GM23338 (cell line): ENCODE data around the gene FAM53B. TPM values are rescaled to one million over a fixed set of nuclear protein-coding genes. Genes with fewer than 3 reads are reported as not detected.
A peak's percentile ranks its signal among the peaks of the same experiment; 100 is the strongest.

Experiments
- ATAC-seq: fragments of 200-7000 bp; cut with Tn5 transposase; 3 replicates; pipeline ENCODE4 v1.9.1; 2020
- DNase-seq: peaks from one replicate; pipeline ENCODE4 v3.0.0-alpha.2; 2015; ENCODE audit warnings: low spot score
- H2AFZ ChIP-seq: fragments of 200-600 bp; sonication (generic); 2 replicates; pipeline ENCODE4 v1.8.0; 2016; ENCODE audit warnings: antibody characterized with exemption, mild to moderate bottlenecking, moderate library complexity
- H3F3A ChIP-seq: fragments of 200-600 bp; sonication (generic); replicated peaks from 2 replicates; pipeline ENCODE4 v1.8.0; 2017; ENCODE audit warnings: antibody characterized with exemption, mixed run types, low read depth
- H3K27ac ChIP-seq: fragments of 200-600 bp; sonication (generic); 2 replicates; pipeline ENCODE4 v1.6.1; 2016; ENCODE audit warnings: low read depth
- H3K27me3 ChIP-seq: fragments of 200-600 bp; sonication (generic); 2 replicates; pipeline ENCODE4 v1.8.0; 2016; ENCODE audit warnings: mild to moderate bottlenecking, mixed run types, moderate library complexity; ENCODE audit not compliant: insufficient read depth
- H3K36me3 ChIP-seq: fragments of 200-600 bp; sonication (generic); 2 replicates; pipeline ENCODE4 v1.8.0; 2016; ENCODE audit warnings: mild to moderate bottlenecking; ENCODE audit not compliant: insufficient read depth
- H3K4me1 ChIP-seq: fragments of 200-600 bp; sonication (generic); 2 replicates; pipeline ENCODE4 v1.8.0; 2016; ENCODE audit warnings: mild to moderate bottlenecking, moderate library complexity; ENCODE audit not compliant: insufficient read depth
- H3K4me2 ChIP-seq: fragments of 200-600 bp; sonication (generic); 2 replicates; pipeline ENCODE4 v1.7.1; 2017; ENCODE audit warnings: mixed run types
- H3K4me3 ChIP-seq: fragments of 200-600 bp; sonication (generic); 2 replicates; pipeline ENCODE4 v1.6.1; 2016; ENCODE audit warnings: mixed run types
- H3K79me2 ChIP-seq: fragments of 200-600 bp; sonication (generic); replicated peaks from 2 replicates; pipeline ENCODE4 v1.8.0; 2017; ENCODE audit warnings: mild to moderate bottlenecking; ENCODE audit not compliant: insufficient read depth
- H3K9me2 ChIP-seq: fragments of 200-600 bp; sonication (generic); 2 replicates; pipeline ENCODE4 v1.8.0; 2017; ENCODE audit not compliant: insufficient read depth
- H4K20me1 ChIP-seq: fragments of 200-600 bp; sonication (generic); replicated peaks from 2 replicates; pipeline ENCODE4 v1.8.0; 2017; ENCODE audit warnings: mild to moderate bottlenecking; ENCODE audit not compliant: insufficient read depth
- H3K27ac Mint-ChIP-seq: 2 replicates; pipeline ENCODE4 v1.8.0; 2020; ENCODE audit warnings: inconsistent platforms, mild to moderate bottlenecking, moderate library complexity, mixed read lengths
- H3K27me3 Mint-ChIP-seq: 3 replicates; pipeline ENCODE4 v1.8.0; 2022; ENCODE audit warnings: low read depth, mild to moderate bottlenecking, moderate library complexity, mixed read lengths, inconsistent platforms; ENCODE audit not compliant: insufficient read depth, poor library complexity
- H3K36me3 Mint-ChIP-seq: 3 replicates; pipeline ENCODE4 v1.8.0; 2021; ENCODE audit warnings: low read depth, mild to moderate bottlenecking, inconsistent platforms, moderate library complexity, mixed read lengths
- H3K4me1 Mint-ChIP-seq: 3 replicates; pipeline ENCODE4 v1.8.0; 2020; ENCODE audit warnings: mild to moderate bottlenecking, inconsistent platforms, mixed read lengths
- H3K4me3 Mint-ChIP-seq: 3 replicates; pipeline ENCODE4 v1.8.0; 2021; ENCODE audit warnings: moderate library complexity, mild to moderate bottlenecking, inconsistent platforms, mixed read lengths
- H3K9me3 Mint-ChIP-seq: 3 replicates; pipeline ENCODE4 v1.8.0; 2020; ENCODE audit warnings: moderate library complexity, mild to moderate bottlenecking, inconsistent platforms, mixed read lengths
- polyA plus RNA-seq: library from polyadenylated mRNA; unstranded; fragments of >200 nt; fragmentation: Nextera tagmentation; extraction: Ambion mirVana; gene quantifications from 2 replicates; pipeline ENCODE4 v1.2.1, GENCODE V29; 2016
- total RNA-seq: library from RNA; depleted of rRNA; stranded (reverse); fragments of >200 nt; shearing (Covaris generic); gene quantifications from 2 replicates; pipeline ENCODE4 v1.2.3, GENCODE V29; 2014
- TF ChIP-seq, protein P1 (sequence below): IDR thresholded peaks from 2 replicates; pipeline ENCODE4 v1.6.1; 2016; ENCODE audit warnings: antibody characterized with exemption
- TF ChIP-seq, protein P2 (sequence below), 2 experiments: fragments of 200-600 bp in 1 of 2; sonication (generic) in 1 of 2; conservative IDR thresholded peaks; 2 replicates each; pipeline versions ENCODE4 v1.5.1 to v1.6.1; 2016 to 2017; ENCODE audit warnings: antibody characterized with exemption in 2 of 2, low read depth in 2 of 2, mild to moderate bottlenecking in 2 of 2, moderate library complexity in 1 of 2
- TF ChIP-seq, protein P3 (sequence below): fragments of 250-450 bp; sonication (Bioruptor Pico); IDR thresholded peaks from 2 replicates; pipeline ENCODE4 v1.5.0; 2020; ENCODE audit warnings: mild to moderate bottlenecking, moderate library complexity

Gene FAM53B
- total and polyA plus RNA-seq, 2 experiments from 2014 or later = 3.0 to 20.3 TPM

DNA sequence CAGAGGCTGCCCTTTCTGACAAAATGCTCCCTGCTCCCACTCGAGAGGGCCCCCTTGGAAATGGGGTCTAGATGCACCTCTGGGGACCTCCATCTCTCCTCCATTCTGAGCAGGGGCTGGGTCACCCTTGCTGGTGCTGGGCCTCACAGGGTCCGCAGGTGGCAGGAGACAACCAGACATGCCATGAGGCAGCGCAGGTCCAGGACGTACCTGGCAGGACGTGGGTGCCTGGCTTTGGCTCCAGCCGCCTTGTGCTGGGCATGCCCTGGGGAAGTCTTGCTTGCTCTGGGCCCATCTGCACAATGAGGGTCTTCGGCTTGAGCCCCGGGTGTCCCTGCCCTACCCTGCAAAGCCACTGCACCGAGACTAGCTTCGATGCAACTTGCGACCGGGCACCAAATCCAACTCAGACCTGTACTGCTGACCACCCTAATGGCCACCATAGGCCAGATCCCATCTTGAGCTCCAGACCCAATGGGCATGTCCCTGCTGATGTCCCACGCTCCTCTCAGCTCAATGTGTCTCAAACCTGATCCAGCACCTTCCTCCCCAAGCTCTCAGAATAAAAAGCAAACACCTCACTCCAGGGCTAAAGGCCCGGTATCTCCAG, 107.0 kb downstream of the FAM53B start:
- Histone ChIP-seq H3K4me3 (no peak overlapping the region), H4K20me1 (no peaks in the 10 kb centered on the region), H3K4me1 (no peaks in the 10 kb centered on the region), H3K27ac (no peak overlapping the region), H3K36me3 (no peaks in the 10 kb centered on the region), H2AFZ (no peak overlapping the region), H3K9me2 (no peaks in the 10 kb centered on the region), H3K79me2 (0 out of 2 replicates have a peak, but pooled peaks cover 3% of the 10 kb centered on the region), H3K27me3 (no peaks in the 10 kb centered on the region), H3K4me2 (no peak overlapping the region), H3F3A (no peaks in the 10 kb centered on the region)
- DNase-seq (no peak), ATAC-seq (no peak)
- no peak overlapping the region for H3K4me3 Mint-ChIP-seq
- no peak overlapping the region for H3K27ac Mint-ChIP-seq
- peaks cover 8% of the 10 kb centered on the region for H3K27me3 Mint-ChIP-seq
- TF ChIP-seq, protein P1, sequence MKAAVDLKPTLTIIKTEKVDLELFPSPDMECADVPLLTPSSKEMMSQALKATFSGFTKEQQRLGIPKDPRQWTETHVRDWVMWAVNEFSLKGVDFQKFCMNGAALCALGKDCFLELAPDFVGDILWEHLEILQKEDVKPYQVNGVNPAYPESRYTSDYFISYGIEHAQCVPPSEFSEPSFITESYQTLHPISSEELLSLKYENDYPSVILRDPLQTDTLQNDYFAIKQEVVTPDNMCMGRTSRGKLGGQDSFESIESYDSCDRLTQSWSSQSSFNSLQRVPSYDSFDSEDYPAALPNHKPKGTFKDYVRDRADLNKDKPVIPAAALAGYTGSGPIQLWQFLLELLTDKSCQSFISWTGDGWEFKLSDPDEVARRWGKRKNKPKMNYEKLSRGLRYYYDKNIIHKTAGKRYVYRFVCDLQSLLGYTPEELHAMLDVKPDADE = no peak
- TF ChIP-seq, protein P2, sequence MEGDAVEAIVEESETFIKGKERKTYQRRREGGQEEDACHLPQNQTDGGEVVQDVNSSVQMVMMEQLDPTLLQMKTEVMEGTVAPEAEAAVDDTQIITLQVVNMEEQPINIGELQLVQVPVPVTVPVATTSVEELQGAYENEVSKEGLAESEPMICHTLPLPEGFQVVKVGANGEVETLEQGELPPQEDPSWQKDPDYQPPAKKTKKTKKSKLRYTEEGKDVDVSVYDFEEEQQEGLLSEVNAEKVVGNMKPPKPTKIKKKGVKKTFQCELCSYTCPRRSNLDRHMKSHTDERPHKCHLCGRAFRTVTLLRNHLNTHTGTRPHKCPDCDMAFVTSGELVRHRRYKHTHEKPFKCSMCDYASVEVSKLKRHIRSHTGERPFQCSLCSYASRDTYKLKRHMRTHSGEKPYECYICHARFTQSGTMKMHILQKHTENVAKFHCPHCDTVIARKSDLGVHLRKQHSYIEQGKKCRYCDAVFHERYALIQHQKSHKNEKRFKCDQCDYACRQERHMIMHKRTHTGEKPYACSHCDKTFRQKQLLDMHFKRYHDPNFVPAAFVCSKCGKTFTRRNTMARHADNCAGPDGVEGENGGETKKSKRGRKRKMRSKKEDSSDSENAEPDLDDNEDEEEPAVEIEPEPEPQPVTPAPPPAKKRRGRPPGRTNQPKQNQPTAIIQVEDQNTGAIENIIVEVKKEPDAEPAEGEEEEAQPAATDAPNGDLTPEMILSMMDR (conservative IDR thresholded peaks at IDR 0.05; ENCODE audit: low read depth in 2 of 2) = 0 out of 4 replicates have a peak, but pooled peaks of 1 of the 2 experiments have one; percentile 7
- H3K4me1 Mint-ChIP-seq = peaks cover 5% of the 10 kb centered on the region
- no peaks in the 10 kb centered on the region; the same call in 2 of the 3 replicates for H3K9me3 Mint-ChIP-seq
- H3K36me3 Mint-ChIP-seq = 0 out of 3 replicates have a peak, but pooled peaks cover 3% of the 10 kb centered on the region

DNA sequence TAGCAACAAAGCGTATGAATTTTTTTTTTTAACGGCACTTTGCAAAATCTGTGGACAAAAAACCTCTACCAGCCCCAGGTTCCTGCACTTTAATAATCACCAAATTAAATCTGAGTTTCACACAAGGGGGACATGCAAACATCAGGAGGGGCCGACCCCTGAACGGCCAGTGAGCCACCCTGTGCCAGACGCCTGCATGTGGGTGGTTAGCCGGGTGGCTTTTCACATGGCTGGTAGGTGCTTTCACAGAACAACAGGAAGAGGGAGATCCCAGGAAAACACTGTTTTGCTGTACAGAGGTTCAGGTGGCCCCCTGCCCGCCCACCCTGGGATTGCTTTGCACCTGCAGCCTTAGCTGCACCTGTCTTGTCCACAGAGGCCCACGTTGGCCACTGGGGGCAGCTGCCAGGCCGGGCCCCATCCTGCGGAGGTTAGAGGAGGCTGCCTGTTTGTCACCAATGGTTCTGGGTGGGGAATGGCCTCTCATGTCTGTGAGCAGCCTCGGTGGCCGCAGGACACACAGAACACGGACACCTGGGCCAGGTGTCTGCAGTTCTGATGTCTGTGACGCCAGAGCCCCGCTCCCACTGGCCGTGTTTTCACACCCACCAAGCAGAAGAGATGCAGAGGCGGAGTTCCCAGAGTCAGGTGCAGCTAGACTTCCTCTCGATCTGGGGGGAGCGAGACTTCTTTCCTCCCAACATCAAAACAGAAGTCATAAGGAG, 107.7 kb downstream of the FAM53B start:
- Histone ChIP-seq H3K27me3 (no peaks in the 10 kb centered on the region), H3K4me3 (no peak overlapping the region), H2AFZ (no peak overlapping the region), H3K4me1 (no peaks in the 10 kb centered on the region), H3K79me2 (0 out of 2 replicates have a peak, but pooled peaks cover 3% of the 10 kb centered on the region), H3K9me2 (no peaks in the 10 kb centered on the region), H3K4me2 (no peak overlapping the region), H3F3A (no peaks in the 10 kb centered on the region), H4K20me1 (no peaks in the 10 kb centered on the region), H3K27ac (no peak overlapping the region), H3K36me3 (no peaks in the 10 kb centered on the region)
- H3K9me3 Mint-ChIP-seq = no peaks in the 10 kb centered on the region; the same call in 2 of the 3 replicates
- ATAC-seq (peak; percentile 67), DNase-seq (no peak)
- H3K4me3 Mint-ChIP-seq = no peak overlapping the region
- H3K36me3 Mint-ChIP-seq = 0 out of 3 replicates have a peak, but pooled peaks cover 3% of the 10 kb centered on the region
- TF ChIP-seq, protein P3, sequence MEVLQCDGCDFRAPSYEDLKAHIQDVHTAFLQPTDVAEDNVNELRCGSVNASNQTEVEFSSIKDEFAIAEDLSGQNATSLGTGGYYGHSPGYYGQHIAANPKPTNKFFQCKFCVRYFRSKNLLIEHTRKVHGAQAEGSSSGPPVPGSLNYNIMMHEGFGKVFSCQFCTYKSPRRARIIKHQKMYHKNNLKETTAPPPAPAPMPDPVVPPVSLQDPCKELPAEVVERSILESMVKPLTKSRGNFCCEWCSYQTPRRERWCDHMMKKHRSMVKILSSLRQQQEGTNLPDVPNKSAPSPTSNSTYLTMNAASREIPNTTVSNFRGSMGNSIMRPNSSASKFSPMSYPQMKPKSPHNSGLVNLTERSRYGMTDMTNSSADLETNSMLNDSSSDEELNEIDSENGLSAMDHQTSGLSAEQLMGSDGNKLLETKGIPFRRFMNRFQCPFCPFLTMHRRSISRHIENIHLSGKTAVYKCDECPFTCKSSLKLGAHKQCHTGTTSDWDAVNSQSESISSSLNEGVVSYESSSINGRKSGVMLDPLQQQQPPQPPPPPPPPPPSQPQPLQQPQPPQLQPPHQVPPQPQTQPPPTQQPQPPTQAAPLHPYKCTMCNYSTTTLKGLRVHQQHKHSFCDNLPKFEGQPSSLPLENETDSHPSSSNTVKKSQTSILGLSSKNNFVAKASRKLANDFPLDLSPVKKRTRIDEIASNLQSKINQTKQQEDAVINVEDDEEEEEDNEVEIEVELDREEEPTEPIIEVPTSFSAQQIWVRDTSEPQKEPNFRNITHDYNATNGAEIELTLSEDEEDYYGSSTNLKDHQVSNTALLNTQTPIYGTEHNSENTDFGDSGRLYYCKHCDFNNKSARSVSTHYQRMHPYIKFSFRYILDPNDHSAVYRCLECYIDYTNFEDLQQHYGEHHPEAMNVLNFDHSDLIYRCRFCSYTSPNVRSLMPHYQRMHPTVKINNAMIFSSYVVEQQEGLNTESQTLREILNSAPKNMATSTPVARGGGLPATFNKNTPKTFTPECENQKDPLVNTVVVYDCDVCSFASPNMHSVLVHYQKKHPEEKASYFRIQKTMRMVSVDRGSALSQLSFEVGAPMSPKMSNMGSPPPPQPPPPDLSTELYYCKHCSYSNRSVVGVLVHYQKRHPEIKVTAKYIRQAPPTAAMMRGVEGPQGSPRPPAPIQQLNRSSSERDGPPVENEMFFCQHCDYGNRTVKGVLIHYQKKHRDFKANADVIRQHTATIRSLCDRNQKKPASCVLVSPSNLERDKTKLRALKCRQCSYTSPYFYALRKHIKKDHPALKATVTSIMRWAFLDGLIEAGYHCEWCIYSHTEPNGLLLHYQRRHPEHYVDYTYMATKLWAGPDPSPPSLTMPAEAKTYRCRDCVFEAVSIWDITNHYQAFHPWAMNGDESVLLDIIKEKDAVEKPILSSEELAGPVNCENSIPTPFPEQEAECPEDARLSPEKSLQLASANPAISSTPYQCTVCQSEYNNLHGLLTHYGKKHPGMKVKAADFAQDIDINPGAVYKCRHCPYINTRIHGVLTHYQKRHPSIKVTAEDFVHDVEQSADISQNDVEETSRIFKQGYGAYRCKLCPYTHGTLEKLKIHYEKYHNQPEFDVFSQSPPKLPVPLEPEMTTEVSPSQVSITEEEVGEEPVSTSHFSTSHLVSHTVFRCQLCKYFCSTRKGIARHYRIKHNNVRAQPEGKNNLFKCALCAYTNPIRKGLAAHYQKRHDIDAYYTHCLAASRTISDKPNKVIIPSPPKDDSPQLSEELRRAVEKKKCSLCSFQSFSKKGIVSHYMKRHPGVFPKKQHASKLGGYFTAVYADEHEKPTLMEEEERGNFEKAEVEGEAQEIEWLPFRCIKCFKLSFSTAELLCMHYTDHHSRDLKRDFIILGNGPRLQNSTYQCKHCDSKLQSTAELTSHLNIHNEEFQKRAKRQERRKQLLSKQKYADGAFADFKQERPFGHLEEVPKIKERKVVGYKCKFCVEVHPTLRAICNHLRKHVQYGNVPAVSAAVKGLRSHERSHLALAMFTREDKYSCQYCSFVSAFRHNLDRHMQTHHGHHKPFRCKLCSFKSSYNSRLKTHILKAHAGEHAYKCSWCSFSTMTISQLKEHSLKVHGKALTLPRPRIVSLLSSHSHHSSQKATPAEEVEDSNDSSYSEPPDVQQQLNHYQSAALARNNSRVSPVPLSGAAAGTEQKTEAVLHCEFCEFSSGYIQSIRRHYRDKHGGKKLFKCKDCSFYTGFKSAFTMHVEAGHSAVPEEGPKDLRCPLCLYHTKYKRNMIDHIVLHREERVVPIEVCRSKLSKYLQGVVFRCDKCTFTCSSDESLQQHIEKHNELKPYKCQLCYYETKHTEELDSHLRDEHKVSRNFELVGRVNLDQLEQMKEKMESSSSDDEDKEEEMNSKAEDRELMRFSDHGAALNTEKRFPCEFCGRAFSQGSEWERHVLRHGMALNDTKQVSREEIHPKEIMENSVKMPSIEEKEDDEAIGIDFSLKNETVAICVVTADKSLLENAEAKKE (CRISPR knock-in tag) = no peak
- TF ChIP-seq, protein P2 (conservative IDR thresholded peaks at IDR 0.05; ENCODE audit: low read depth in 2 of 2) = peak in 1 of 2 experiments; percentile 28; a peak in 1 of 4 replicates
- peaks cover 11% of the 10 kb centered on the region for H3K27me3 Mint-ChIP-seq
- peaks cover 5% of the 10 kb centered on the region for H3K4me1 Mint-ChIP-seq
- 0 out of 2 replicates have a peak overlapping the region, but pooled peaks have one; percentile 27 for H3K27ac Mint-ChIP-seq
